H1 (cell line): ENCODE measurements around the gene TEX36. TPM values are rescaled to one million over a fixed set of nuclear protein-coding genes. Genes with fewer than 3 reads are reported as not detected.

Source experiments
- CTCF ChIA-PET: fragments of 300-600 bp; sonication (Branson Sonifier 250); formaldehyde crosslinking; loops from one replicate; lab custom pipeline; 2021; ENCODE audit not compliant: partially characterized antibody; lab: Charles Lee
- POLR2A ChIA-PET: fragments of 300-600 bp; sonication (Branson Sonifier 250); formaldehyde crosslinking; loops from one replicate; lab custom pipeline; 2021; ENCODE audit warnings: inconsistent platforms; ENCODE audit not compliant: partially characterized antibody; lab: Charles Lee
- DNase-seq, 2 experiments: peaks; one replicate each; pipeline versions ENCODE4 v3.0.0 to v3.0.0-alpha.2; 2010 to 2022; ENCODE audit warnings: low spot score in 2 of 2, low read depth in 1 of 2, mixed read lengths in 1 of 2
- FAIRE-seq: peaks from 2 replicates; lab custom pipeline; 2011; peaks lifted over from hg19 to GRCh38; lab: Jason Lieb, UNC
- H2AFZ ChIP-seq: 2 replicates; pipeline ENCODE4 v1.8.1; 2012; ENCODE audit warnings: low read length, inconsistent platforms
- H2AK5ac ChIP-seq: 2 replicates; pipeline ENCODE4 v1.6.1; 2013; ENCODE audit warnings: low read depth, low read length
- H2BK120ac ChIP-seq: replicated peaks from 2 replicates; pipeline ENCODE3; 2013; ENCODE audit warnings: low read depth, low read length, inconsistent platforms
- H2BK12ac ChIP-seq: 2 replicates; pipeline ENCODE4 v1.6.1; 2013; ENCODE audit warnings: low read depth, low read length
- H2BK15ac ChIP-seq: 2 replicates; pipeline ENCODE4 v1.6.1; 2013; ENCODE audit warnings: low read length
- H2BK20ac ChIP-seq: 2 replicates; pipeline ENCODE4 v1.6.1; 2013; ENCODE audit warnings: low read length
- H2BK5ac ChIP-seq: 2 replicates; pipeline ENCODE4 v1.6.1; 2013; ENCODE audit warnings: low read depth, low read length
- H3K14ac ChIP-seq: 2 replicates; pipeline ENCODE4 v1.6.1; 2013; ENCODE audit warnings: inconsistent platforms; ENCODE audit not compliant: insufficient read length
- H3K18ac ChIP-seq: 2 replicates; pipeline ENCODE4 v1.6.1; 2013; ENCODE audit warnings: low read length; ENCODE audit errors: extremely low read depth
- H3K23ac ChIP-seq: 2 replicates; pipeline ENCODE4 v1.6.1; 2013; ENCODE audit warnings: inconsistent platforms; ENCODE audit not compliant: insufficient read length
- H3K23me2 ChIP-seq: 2 replicates; pipeline ENCODE4 v1.6.1; 2013; ENCODE audit warnings: low read depth, low read length
- H3K27ac ChIP-seq: 2 replicates; pipeline ENCODE4 v1.6.1; 2011; ENCODE audit warnings: low read depth, low read length, inconsistent platforms
- H3K27me3 ChIP-seq, 4 experiments: replicated peaks in 1 of 4; 1 replicate in 1 of 4; 2 replicates in 3 of 4; pipeline versions ENCODE4 v1.6.1 to v1.8.1; 2011 to 2013; ENCODE audit warnings: low read length in 3 of 4, mild to moderate bottlenecking in 3 of 4, inconsistent platforms in 2 of 4, mixed read lengths in 2 of 4, moderate library complexity in 1 of 4; ENCODE audit not compliant: control insufficient read depth in 3 of 4, insufficient read depth in 3 of 4; ENCODE audit errors: extremely low read depth in 1 of 4
- H3K36me3 ChIP-seq, 4 experiments: 2 replicates each; pipeline versions ENCODE4 v1.6.1 to v1.8.1; 2011 to 2013; ENCODE audit warnings: mild to moderate bottlenecking in 4 of 4, low read length in 3 of 4, moderate library complexity in 2 of 4, control low read depth in 1 of 4, inconsistent platforms in 1 of 4; ENCODE audit not compliant: insufficient read depth in 4 of 4, control insufficient read depth in 2 of 4
- H3K4ac ChIP-seq: replicated peaks from 2 replicates; pipeline ENCODE3; 2013; ENCODE audit warnings: low read length, low read depth, mixed read lengths, inconsistent platforms; ENCODE audit not compliant: insufficient read length
- H3K4me1 ChIP-seq, 4 experiments: replicated peaks in 1 of 4; 1 replicate in 1 of 4; 2 replicates in 3 of 4; pipeline versions ENCODE4 v1.6.1 to v1.8.1; 2011 to 2013; ENCODE audit warnings: low read length in 3 of 4, inconsistent platforms in 2 of 4, mixed read lengths in 1 of 4; ENCODE audit not compliant: insufficient read depth in 4 of 4, control insufficient read depth in 3 of 4
- H3K4me2 ChIP-seq, 2 experiments: 2 replicates each; pipeline versions ENCODE4 v1.6.1 to v1.8.1; 2011 to 2013; ENCODE audit warnings: low read depth in 2 of 2, low read length in 2 of 2, control low read depth in 1 of 2, inconsistent platforms in 1 of 2, mild to moderate bottlenecking in 1 of 2; ENCODE audit not compliant: insufficient read depth in 1 of 2
- H3K4me3 ChIP-seq, 4 experiments: fragments of 200-600, 300-600 bp in 1 of 4; sonication (generic), shearing (Covaris generic), sonication (Bioruptor Twin) in 1 of 4; 2 replicates each; pipeline versions ENCODE4 v1.5.1 to v1.8.1; 2011 to 2016; ENCODE audit warnings: low read length in 4 of 4, low read depth in 3 of 4, control low read depth in 2 of 4, inconsistent platforms in 2 of 4, mild to moderate bottlenecking in 2 of 4, mixed read lengths in 1 of 4, moderate library complexity in 1 of 4; ENCODE audit not compliant: insufficient read depth in 2 of 4; ENCODE audit errors: extremely low read depth in 1 of 4
- H3K56ac ChIP-seq: replicated peaks from 2 replicates; pipeline ENCODE3; 2013; ENCODE audit warnings: low read depth, mild to moderate bottlenecking, mixed read lengths, low read length, inconsistent platforms; ENCODE audit not compliant: insufficient read length
- H3K79me1 ChIP-seq: 2 replicates; pipeline ENCODE4 v1.6.1; 2013; ENCODE audit warnings: low read depth, low read length, control low read depth
- H3K79me2 ChIP-seq, 2 experiments: 2 replicates each; pipeline versions ENCODE4 v1.6.1 to v1.8.1; 2012 to 2013; ENCODE audit warnings: low read length in 2 of 2, mild to moderate bottlenecking in 2 of 2, inconsistent platforms in 1 of 2; ENCODE audit not compliant: insufficient read depth in 2 of 2, control insufficient read depth in 1 of 2
- H3K9ac ChIP-seq, 4 experiments: replicated peaks in 1 of 4; 1 replicate in 1 of 4; 2 replicates in 3 of 4; pipeline versions ENCODE4 v1.6.1 to v1.8.1; 2011 to 2013; ENCODE audit warnings: low read depth in 3 of 4, low read length in 3 of 4, control low read depth in 2 of 4, mild to moderate bottlenecking in 2 of 4, moderate library complexity in 2 of 4, inconsistent platforms in 1 of 4; ENCODE audit errors: extremely low read depth in 1 of 4
- H3K9me3 ChIP-seq, 2 experiments: 2 replicates each; pipeline versions ENCODE4 v1.6.1 to v1.8.1; 2012 to 2013; ENCODE audit warnings: mild to moderate bottlenecking in 2 of 2, moderate library complexity in 2 of 2, control low read depth in 1 of 2, inconsistent platforms in 1 of 2, low read depth in 1 of 2, low read length in 1 of 2, mixed read lengths in 1 of 2; ENCODE audit not compliant: insufficient read depth in 2 of 2
- H4K20me1 ChIP-seq, 2 experiments: replicated peaks in 1 of 2; 2 replicates each; pipeline versions ENCODE3 to v1.8.1; 2011 to 2013; ENCODE audit warnings: inconsistent platforms in 2 of 2, low read length in 2 of 2, mild to moderate bottlenecking in 1 of 2; ENCODE audit not compliant: insufficient read depth in 2 of 2, control insufficient read depth in 1 of 2
- H4K5ac ChIP-seq: 2 replicates; pipeline ENCODE4 v1.6.1; 2013; ENCODE audit warnings: low read length, low read depth, mixed read lengths, inconsistent platforms; ENCODE audit not compliant: insufficient read length
- H4K8ac ChIP-seq: 2 replicates; pipeline ENCODE4 v1.8.0; 2013; ENCODE audit warnings: mild to moderate bottlenecking, moderate library complexity, low read length, inconsistent platforms; ENCODE audit not compliant: insufficient read depth; ENCODE audit errors: extremely low read depth
- H4K91ac ChIP-seq: replicated peaks from 2 replicates; pipeline ENCODE3; 2013; ENCODE audit warnings: low read length, mixed read lengths, inconsistent platforms; ENCODE audit not compliant: insufficient read length
- CEBPB ChIP-seq: IDR thresholded peaks from 2 replicates; pipeline ENCODE4 v1.6.1; 2012; ENCODE audit warnings: low read depth, low read length
- CTBP2 ChIP-seq: IDR thresholded peaks from 2 replicates; pipeline ENCODE4 v1.7.0; 2011; ENCODE audit warnings: borderline replicate concordance, mild to moderate bottlenecking, moderate library complexity, mixed read lengths, low read length; ENCODE audit not compliant: insufficient read depth, insufficient read length
- FOSL1 ChIP-seq: IDR thresholded peaks from 2 replicates; pipeline ENCODE4 v1.6.1; 2011; ENCODE audit warnings: mild to moderate bottlenecking, low read depth, low read length, moderate library complexity; ENCODE audit not compliant: insufficient read depth
- KDM4A ChIP-seq: IDR thresholded peaks from one replicate; pipeline ENCODE4 v1.7.1; 2012; ENCODE audit warnings: low read depth, mild to moderate bottlenecking, moderate library complexity, low read length, inconsistent platforms; ENCODE audit not compliant: severe bottlenecking
- NRF1 ChIP-seq: IDR thresholded peaks from 2 replicates; pipeline ENCODE4 v1.6.1; 2011; ENCODE audit warnings: mild to moderate bottlenecking, low read depth, low read length, improper control_type of control experiment
- SP1 ChIP-seq: IDR thresholded peaks from 2 replicates; pipeline ENCODE4 v1.6.1; 2011; ENCODE audit warnings: low read depth, low read length
- WGBS, 2 experiments: shearing (Covaris generic) in 1 of 2; methylation state at CpG; one replicate each; pipeline versions ENCODE4 v1.1.6 to v1.1.7; 2013 to 2015; ENCODE audit warnings: low lambda C conversion rate in 2 of 2, mixed read lengths in 2 of 2, inconsistent platforms in 1 of 2, low coverage in 1 of 2, missing lambda C conversion rate in 1 of 2; ENCODE audit not compliant: insufficient replicate concordance in 2 of 2, insufficient coverage in 1 of 2, insufficient read length in 1 of 2; ENCODE audit errors: extremely low coverage in 1 of 2, missing lambda C conversion rate in 1 of 2; 5-methylcytosine and 5-hydroxymethylcytosine counted together
- polyA plus RNA-seq, 7 experiments: library from polyadenylated mRNA; depleted of rRNA in 3 of 7; stranded (reverse) in 5 of 7; unstranded in 2 of 7; fragments of >200 nt in 5 of 7; fragments of 200-250 nt in 2 of 7; gene quantifications; 1 replicate in 5 of 7; 2 replicates in 1 of 7; 4 replicates in 1 of 7; pipeline versions ENCODE4 v1.2.1 to v1.2.3, GENCODE V29; 2011 to 2013; ENCODE audit warnings: missing spikeins in 2 of 7, mixed read lengths in 2 of 7
- total RNA-seq: library from RNA; stranded (reverse); fragmentation: NEBNext Ultra II Directional; extraction: Animal tissue kit (Norgen Biotek cat#: 25700); gene quantifications from 2 replicates; pipeline ENCODE4 v1.2.1, GENCODE V29; 2021

Gene TEX36
- total and polyA plus RNA-seq, 2 of the 8 experiments (the other 6 are each of a cell fraction or from before 2014, with no cell fraction given), result not detected

- H3K36me3 ChIP-seq, result no peaks in the 10 kb centered on the region
- CTCF ChIA-PET, result interaction anchor here (0.6 kb wide), 2 partner anchors 80 to 163 kb away, joined by 3 read pairs; no protein-coding TSS in a partner anchor
- POLR2A ChIA-PET, result no interaction called here
- no peak overlapping the region for H2BK5ac ChIP-seq
- 90% methylated on average over 12 of the region's 12 CpGs; no CpG with 5 or more reads in 1 of the 2 experiments for WGBS, 2 experiments
- no peak overlapping the region for H2AK5ac ChIP-seq
- no peak overlapping the region for H3K27ac ChIP-seq
- H3K56ac ChIP-seq, result no peak overlapping the region
- H4K8ac ChIP-seq, result no peak overlapping the region
- H2BK20ac ChIP-seq, result no peak overlapping the region
- no peaks in the 10 kb centered on the region for H3K79me1 ChIP-seq
- H3K4ac ChIP-seq, result no peak overlapping the region
- H3K23me2 ChIP-seq, result no peaks in the 10 kb centered on the region
- no peak for DNase-seq
- H3K18ac ChIP-seq, result no peak overlapping the region
- peaks cover 0 to 3% (median 0%) of the 10 kb centered on the region in 4 experiments; a peak in 1 of 7 replicates for H3K4me1 ChIP-seq
- H3K4me3 ChIP-seq, result no peak overlapping the region
- no peak overlapping the region for H4K91ac ChIP-seq
- H3K14ac ChIP-seq, result no peak overlapping the region
- H3K23ac ChIP-seq, result no peak overlapping the region
- no peaks in the 10 kb centered on the region for H3K79me2 ChIP-seq
- no peak overlapping the region for H2AFZ ChIP-seq
- no peak for FAIRE-seq
- no peaks in the 10 kb centered on the region for H3K9me3 ChIP-seq
- H3K27me3 ChIP-seq, result no peaks in the 10 kb centered on the region; a peak in 1 of 7 replicates
- H2BK120ac ChIP-seq, result no peak overlapping the region
- H4K20me1 ChIP-seq, result no peaks in the 10 kb centered on the region
- no peak overlapping the region for H3K9ac ChIP-seq
- TF ChIP-seq CEBPB (no peak), KDM4A (no peak), SP1 (no peak), CTBP2 (no peak), FOSL1 (no peak), NRF1 (no peak)
- H4K5ac ChIP-seq, result no peak overlapping the region
- H2BK12ac ChIP-seq, result no peak overlapping the region
- no peak overlapping the region for H3K4me2 ChIP-seq
- H2BK15ac ChIP-seq, result no peak overlapping the region
These were observed 26.9 kb upstream of the TEX36 start for GRCh38 chr10:125709553-125710474.
